Measurements from ENCODE around the gene COQ2.

DNA sequence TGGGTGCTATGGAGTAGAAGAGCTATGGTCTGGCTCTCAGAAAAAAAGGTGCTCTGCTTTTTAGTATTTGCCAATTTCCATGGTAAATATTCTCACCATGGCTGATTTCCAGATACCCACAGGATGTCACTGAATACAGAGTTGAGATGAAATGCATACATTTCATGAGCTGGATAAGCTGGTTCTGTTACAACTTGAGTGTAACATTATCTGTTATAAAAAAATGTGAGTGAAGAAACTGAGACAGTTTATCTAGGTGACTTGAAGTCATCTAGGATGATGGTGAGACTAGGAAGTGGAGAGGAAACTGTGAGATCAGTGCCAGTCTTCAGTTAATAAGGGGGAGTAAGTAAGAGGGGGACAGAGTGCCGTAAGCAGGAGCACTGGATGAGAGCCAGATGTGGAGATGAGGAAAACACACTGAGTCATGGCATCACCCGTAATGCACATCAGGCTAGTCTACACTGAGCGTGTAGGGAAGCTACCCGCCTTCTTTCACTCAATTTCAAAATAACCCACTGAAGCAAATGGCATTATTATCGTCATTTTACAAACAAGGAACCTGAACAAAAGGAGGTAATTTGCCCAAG is 45.0 kb upstream of the COQ2 start:
- TF ChIP-seq, protein P1, sequence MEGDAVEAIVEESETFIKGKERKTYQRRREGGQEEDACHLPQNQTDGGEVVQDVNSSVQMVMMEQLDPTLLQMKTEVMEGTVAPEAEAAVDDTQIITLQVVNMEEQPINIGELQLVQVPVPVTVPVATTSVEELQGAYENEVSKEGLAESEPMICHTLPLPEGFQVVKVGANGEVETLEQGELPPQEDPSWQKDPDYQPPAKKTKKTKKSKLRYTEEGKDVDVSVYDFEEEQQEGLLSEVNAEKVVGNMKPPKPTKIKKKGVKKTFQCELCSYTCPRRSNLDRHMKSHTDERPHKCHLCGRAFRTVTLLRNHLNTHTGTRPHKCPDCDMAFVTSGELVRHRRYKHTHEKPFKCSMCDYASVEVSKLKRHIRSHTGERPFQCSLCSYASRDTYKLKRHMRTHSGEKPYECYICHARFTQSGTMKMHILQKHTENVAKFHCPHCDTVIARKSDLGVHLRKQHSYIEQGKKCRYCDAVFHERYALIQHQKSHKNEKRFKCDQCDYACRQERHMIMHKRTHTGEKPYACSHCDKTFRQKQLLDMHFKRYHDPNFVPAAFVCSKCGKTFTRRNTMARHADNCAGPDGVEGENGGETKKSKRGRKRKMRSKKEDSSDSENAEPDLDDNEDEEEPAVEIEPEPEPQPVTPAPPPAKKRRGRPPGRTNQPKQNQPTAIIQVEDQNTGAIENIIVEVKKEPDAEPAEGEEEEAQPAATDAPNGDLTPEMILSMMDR (IDR thresholded peaks at IDR 0.05): no peak
- no peak for TF ChIP-seq EP300 (IDR thresholded peaks at IDR 0.05)

Data from ovary (tissue), 3 donors.